Endodermal cell (in vitro differentiated cells): ENCODE measurements around the gene PRKCE. TPM values are rescaled to one million over a fixed set of nuclear protein-coding genes. Genes with fewer than 3 reads are reported as not detected.

Source experiments
- DNase-seq: peaks from one replicate; pipeline ENCODE4 v3.0.0-alpha.2; 2017
- H3K27ac ChIP-seq: 2 replicates; pipeline ENCODE4 v1.5.1; 2013; ENCODE audit warnings: mild to moderate bottlenecking, low read depth, low read length, moderate library complexity
- H3K27me3 ChIP-seq: 2 replicates; pipeline ENCODE4 v1.6.1; 2013; ENCODE audit warnings: mild to moderate bottlenecking, low read length, moderate library complexity; ENCODE audit not compliant: insufficient read depth, control insufficient read depth, poor library complexity, severe bottlenecking
- H3K36me3 ChIP-seq: 2 replicates; pipeline ENCODE4 v1.7.0; 2013; ENCODE audit warnings: mild to moderate bottlenecking, low read length, moderate library complexity; ENCODE audit not compliant: control insufficient read depth, insufficient read depth
- H3K4me1 ChIP-seq: one replicate; pipeline ENCODE4 v1.7.0; 2013; ENCODE audit warnings: low read length; ENCODE audit not compliant: control insufficient read depth, insufficient read depth
- H3K4me3 ChIP-seq: 2 replicates; pipeline ENCODE4 v1.5.1; 2013; ENCODE audit warnings: mild to moderate bottlenecking, low read length, moderate library complexity
- H3K9ac ChIP-seq: 2 replicates; pipeline ENCODE4 v1.6.1; 2013; ENCODE audit warnings: mild to moderate bottlenecking, low read length, moderate library complexity; ENCODE audit not compliant: poor library complexity, severe bottlenecking; ENCODE audit errors: extremely low read depth
- H3K9me3 ChIP-seq: 2 replicates; pipeline ENCODE4 v1.6.1; 2013; ENCODE audit warnings: mild to moderate bottlenecking, low read length, moderate library complexity; ENCODE audit not compliant: control insufficient read depth
- H3K27ac Mint-ChIP-seq: 2 replicates; pipeline ENCODE4 v1.8.0; 2020; ENCODE audit warnings: mixed read lengths
- H3K27me3 Mint-ChIP-seq: 2 replicates; pipeline ENCODE4 v1.8.0; 2021; ENCODE audit warnings: mild to moderate bottlenecking, mixed read lengths; ENCODE audit not compliant: insufficient read depth
- H3K36me3 Mint-ChIP-seq: 2 replicates; pipeline ENCODE4 v1.8.0; 2020; ENCODE audit warnings: low read depth, mixed read lengths
- H3K4me1 Mint-ChIP-seq: 2 replicates; pipeline ENCODE4 v1.8.0; 2020; ENCODE audit warnings: mixed read lengths
- H3K4me3 Mint-ChIP-seq: 2 replicates; pipeline ENCODE4 v1.8.0; 2020; ENCODE audit warnings: mild to moderate bottlenecking, moderate library complexity, mixed read lengths
- H3K9me3 Mint-ChIP-seq: 2 replicates; pipeline ENCODE4 v1.8.0; 2020; ENCODE audit warnings: mild to moderate bottlenecking, mixed read lengths
- WGBS, 2 experiments: methylation state at CpG; one replicate each; pipeline versions ENCODE4 v1.1.5 to v1.1.7; 2013; ENCODE audit warnings: missing lambda C conversion rate in 2 of 2, mixed read lengths in 1 of 2; ENCODE audit not compliant: insufficient coverage in 1 of 2, insufficient read length in 1 of 2; 5-methylcytosine and 5-hydroxymethylcytosine counted together
- total RNA-seq, 2 donors: library from RNA; stranded (reverse); fragmentation: NEBNext Ultra II Directional in 1 of 2; extraction: Animal tissue kit (Norgen Biotek cat#: 25700) in 1 of 2; gene quantifications; 2 replicates in 1 of 2; 3 replicates in 1 of 2; pipeline ENCODE4 v1.2.1, GENCODE V29; 2021
- TF ChIP-seq, protein P1 (sequence below): fragments of 200-600 bp; sonication (generic); conservative IDR thresholded peaks from 2 replicates; pipeline ENCODE4 v1.5.0; 2021; ENCODE audit warnings: antibody characterized with exemption, mild to moderate bottlenecking

Gene PRKCE
- total RNA-seq, 2 donors from 2014 or later = 1.4 to 1.7 TPM

DNA sequence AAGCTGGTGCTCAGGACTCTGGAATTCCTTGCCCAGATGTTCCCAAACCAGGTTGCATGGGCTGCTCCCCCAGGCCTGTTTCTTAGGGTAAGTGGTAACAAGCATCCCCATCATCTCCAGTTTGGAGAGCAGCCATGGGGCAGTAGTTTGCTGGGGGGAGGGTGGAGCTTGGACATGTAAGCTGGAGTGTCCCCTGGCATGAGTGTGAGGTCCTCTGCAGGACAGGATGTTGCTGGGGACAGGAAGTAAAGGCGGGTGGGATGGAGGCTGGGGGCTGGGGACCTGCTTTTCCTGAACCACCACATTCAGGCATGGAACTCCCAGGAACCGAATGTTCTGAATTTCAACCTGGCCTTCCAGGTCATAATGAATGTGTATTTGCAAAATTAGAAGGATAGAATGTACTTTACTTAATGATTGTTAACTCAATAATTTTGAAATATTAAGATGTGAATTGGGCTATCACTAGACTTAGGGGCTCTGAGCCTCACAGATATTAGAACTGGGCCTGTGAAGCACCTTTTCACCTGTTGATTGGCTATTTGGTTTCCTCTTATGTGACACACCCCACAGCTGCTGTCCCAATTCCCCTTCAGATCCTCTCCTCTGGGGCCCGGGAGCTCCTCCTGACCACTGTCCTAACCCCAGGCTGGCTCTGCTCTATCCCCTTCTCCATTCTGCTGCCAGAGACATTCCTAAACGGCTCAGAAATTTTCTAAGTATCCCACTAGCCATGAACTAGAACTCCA, 579.4 kb downstream of the PRKCE start:
- Histone ChIP-seq H3K4me3 (no peak overlapping the region), H3K36me3 (no peaks in the 10 kb centered on the region), H3K4me1 (peaks cover 13% of the 10 kb centered on the region), H3K27ac (no peak overlapping the region), H3K9ac (no peak overlapping the region), H3K9me3 (no peaks in the 10 kb centered on the region), H3K27me3 (no peaks in the 10 kb centered on the region)
- Mint-ChIP-seq H3K36me3 (no peaks in the 10 kb centered on the region), H3K9me3 (no peaks in the 10 kb centered on the region), H3K27me3 (no peaks in the 10 kb centered on the region), H3K4me3 (no peak overlapping the region), H3K27ac (no peak overlapping the region), H3K4me1 (peaks cover 57% of the 10 kb centered on the region)
- DNase-seq = no peak
- TF ChIP-seq, protein P1, sequence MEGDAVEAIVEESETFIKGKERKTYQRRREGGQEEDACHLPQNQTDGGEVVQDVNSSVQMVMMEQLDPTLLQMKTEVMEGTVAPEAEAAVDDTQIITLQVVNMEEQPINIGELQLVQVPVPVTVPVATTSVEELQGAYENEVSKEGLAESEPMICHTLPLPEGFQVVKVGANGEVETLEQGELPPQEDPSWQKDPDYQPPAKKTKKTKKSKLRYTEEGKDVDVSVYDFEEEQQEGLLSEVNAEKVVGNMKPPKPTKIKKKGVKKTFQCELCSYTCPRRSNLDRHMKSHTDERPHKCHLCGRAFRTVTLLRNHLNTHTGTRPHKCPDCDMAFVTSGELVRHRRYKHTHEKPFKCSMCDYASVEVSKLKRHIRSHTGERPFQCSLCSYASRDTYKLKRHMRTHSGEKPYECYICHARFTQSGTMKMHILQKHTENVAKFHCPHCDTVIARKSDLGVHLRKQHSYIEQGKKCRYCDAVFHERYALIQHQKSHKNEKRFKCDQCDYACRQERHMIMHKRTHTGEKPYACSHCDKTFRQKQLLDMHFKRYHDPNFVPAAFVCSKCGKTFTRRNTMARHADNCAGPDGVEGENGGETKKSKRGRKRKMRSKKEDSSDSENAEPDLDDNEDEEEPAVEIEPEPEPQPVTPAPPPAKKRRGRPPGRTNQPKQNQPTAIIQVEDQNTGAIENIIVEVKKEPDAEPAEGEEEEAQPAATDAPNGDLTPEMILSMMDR = no peak
- 93 to 100% methylated on average over 2 to 4 of the region's 4 CpGs for WGBS, 2 experiments

DNA sequence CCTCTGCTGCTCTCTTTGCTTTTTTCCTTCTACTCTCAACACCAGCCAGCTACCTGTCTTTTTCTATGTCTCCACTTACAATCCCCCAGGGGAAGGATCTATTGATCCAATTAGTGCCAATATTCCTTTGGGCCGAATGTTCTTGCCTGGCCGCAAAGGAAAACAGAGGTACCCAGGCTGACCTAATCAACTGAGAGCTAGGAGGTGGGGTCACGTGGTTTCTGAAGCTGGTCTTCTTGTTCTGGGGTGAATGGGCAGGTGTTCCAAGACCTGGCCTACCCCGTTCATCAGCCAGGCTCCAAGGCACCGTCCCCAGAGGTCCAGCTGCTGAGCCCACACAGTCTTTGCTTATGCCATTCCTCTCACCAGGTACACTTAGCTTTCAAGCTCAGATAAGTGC, 580.2 kb downstream of the PRKCE start:
- TF ChIP-seq, protein P1 = no peak
- H3K9me3 ChIP-seq = no peaks in the 10 kb centered on the region
- H3K36me3 ChIP-seq = no peaks in the 10 kb centered on the region
- WGBS, 2 experiments = 92 to 100% methylated on average over 1 to 5 of the region's 5 CpGs
- DNase-seq = no peak
- Mint-ChIP-seq H3K36me3 (no peaks in the 10 kb centered on the region), H3K4me1 (peaks cover 54% of the 10 kb centered on the region), H3K27me3 (no peaks in the 10 kb centered on the region), H3K4me3 (no peak overlapping the region), H3K27ac (no peak overlapping the region), H3K9me3 (no peaks in the 10 kb centered on the region)
- H3K27me3 ChIP-seq = no peaks in the 10 kb centered on the region
- no peak overlapping the region for H3K27ac ChIP-seq
- H3K4me3 ChIP-seq = no peak overlapping the region
- H3K4me1 ChIP-seq = peaks cover 6% of the 10 kb centered on the region
- H3K9ac ChIP-seq = no peak overlapping the region

DNA sequence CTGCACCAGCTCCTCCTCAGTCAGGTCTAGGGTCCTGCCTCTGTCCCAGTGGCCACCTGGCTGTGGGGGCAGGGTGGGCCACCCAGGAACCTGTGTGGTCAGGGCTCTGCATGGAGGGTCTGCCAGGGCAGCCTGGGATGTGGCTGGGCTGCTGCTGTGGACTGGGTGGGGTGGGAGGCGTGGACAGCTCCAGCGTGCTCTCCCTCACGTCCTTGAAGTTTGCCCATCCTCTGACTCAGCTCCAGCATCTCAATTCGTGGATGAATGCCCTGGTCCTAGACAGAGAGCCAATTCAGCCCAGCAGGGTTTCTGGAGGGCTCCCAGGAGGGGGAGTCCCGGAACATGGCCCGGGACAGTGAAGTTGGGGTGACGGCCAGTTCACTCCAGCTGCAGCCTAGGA, 581.4 kb downstream of the PRKCE start:
- peaks cover 47% of the 10 kb centered on the region for H3K4me1 Mint-ChIP-seq
- WGBS, 2 experiments = 88% methylated on average over 7 of the region's 7 CpGs; no CpG with 5 or more reads in 1 of the 2 experiments
- Histone ChIP-seq H3K9ac (no peak overlapping the region), H3K4me3 (no peak overlapping the region), H3K27me3 (no peaks in the 10 kb centered on the region), H3K9me3 (no peaks in the 10 kb centered on the region), H3K4me1 (peaks cover 6% of the 10 kb centered on the region), H3K36me3 (no peaks in the 10 kb centered on the region), H3K27ac (no peak overlapping the region)
- no peaks in the 10 kb centered on the region for H3K9me3 Mint-ChIP-seq
- H3K36me3 Mint-ChIP-seq = no peaks in the 10 kb centered on the region
- no peaks in the 10 kb centered on the region for H3K27me3 Mint-ChIP-seq
- no peak for DNase-seq
- no peak overlapping the region for H3K4me3 Mint-ChIP-seq
- TF ChIP-seq, protein P1 = no peak
- H3K27ac Mint-ChIP-seq = no peak overlapping the region
